K562 (cell line): Measurements from ENCODE around the gene WDR44. TPM values are rescaled to one million over a fixed set of nuclear protein-coding genes. Genes with fewer than 3 reads are reported as not detected.

Experiments
- CREM ChIP-seq: IDR thresholded peaks from 2 replicates; pipeline ENCODE4 v1.6.1; 2014; ENCODE audit warnings: antibody characterized with exemption, low read depth
- CSDE1 ChIP-seq, 2 experiments: fragments of 450-650 bp; IDR thresholded peaks; 2 replicates each; pipeline ENCODE4 v1.6.1; 2016; ENCODE audit warnings: mild to moderate bottlenecking in 1 of 2
- KDM5B ChIP-seq: fragments of 200-600 bp; sonication (generic); IDR thresholded peaks from 2 replicates; pipeline ENCODE4 v1.6.1; 2012; ENCODE audit warnings: low read depth, mild to moderate bottlenecking, moderate library complexity, low read length, control low read depth, inconsistent platforms; ENCODE audit not compliant: insufficient replicate concordance
- NFRKB ChIP-seq: fragments of 450-650 bp; IDR thresholded peaks from 2 replicates; pipeline ENCODE4 v1.6.1; 2016; ENCODE audit warnings: low read depth
- RBFOX2 ChIP-seq: fragments of 200-400 bp; formaldehyde crosslinking; IDR thresholded peaks from 2 replicates; pipeline ENCODE4 v1.6.1; 2017; ENCODE audit warnings: low read depth, mild to moderate bottlenecking, low read length, moderate library complexity
- RUNX1 ChIP-seq: sonication (generic); IDR thresholded peaks from 2 replicates; pipeline ENCODE4 v1.6.1; 2016; ENCODE audit warnings: antibody characterized with exemption, low read depth
- SIN3A ChIP-seq, 2 experiments: fragments of 150-350 bp in 1 of 2; IDR thresholded peaks; 2 replicates each; pipeline ENCODE4 v1.6.1; 2011 to 2016; ENCODE audit warnings: borderline replicate concordance in 2 of 2, low read depth in 2 of 2, low read length in 2 of 2, mild to moderate bottlenecking in 2 of 2, moderate library complexity in 2 of 2; ENCODE audit not compliant: control insufficient read depth in 1 of 2
- SP1 ChIP-seq: sonication (generic); formaldehyde crosslinking; IDR thresholded peaks from 2 replicates; pipeline ENCODE4 v1.8.1; 2022; ENCODE audit warnings: mild to moderate bottlenecking, missing genetic modification reagents
- ZNF780A ChIP-seq: fragments of 250-450 bp; sonication (Bioruptor Pico); IDR thresholded peaks from 2 replicates; pipeline ENCODE4 v1.5.0; 2021; ENCODE audit warnings: mild to moderate bottlenecking
- polyA plus RNA-seq, 8 experiments: library from polyadenylated mRNA; depleted of rRNA in 4 of 8; stranded (reverse) in 5 of 8; unstranded in 3 of 8; fragments of >200 nt; fragmentation: Nextera tagmentation in 2 of 8; fragmentation: Illumina TruSeq in 1 of 8; extraction: Ambion mirVana in 2 of 8; extraction: Trizol in 1 of 8; gene quantifications; 2 replicates each; pipeline versions ENCODE4 v1.2.1 to v1.2.3, GENCODE V29; 2011 to 2014; ENCODE audit warnings: inconsistent platforms in 1 of 8, missing spikeins in 1 of 8
- total RNA-seq, 7 experiments: library from RNA; depleted of rRNA in 6 of 7; stranded (reverse); fragments of >200 nt in 6 of 7; fragmentation: Illumina TruSeq in 2 of 7; extraction: Trizol in 2 of 7; gene quantifications; 2 replicates each; pipeline versions ENCODE4 v1.2.1 to v1.2.3, GENCODE V29; 2011 to 2021; ENCODE audit warnings: low replicate concordance in 1 of 7
- TF ChIP-seq, protein P1 (sequence below): fragments of 200-800 bp; sonication (Bioruptor generic); IDR thresholded peaks from 2 replicates; pipeline ENCODE4 v1.6.1; 2017; ENCODE audit warnings: missing genetic modification characterization, missing compliant biosample characterization
- TF ChIP-seq, protein P2 (sequence below), 2 experiments: fragments of 450-650 bp in 1 of 2; sonication (generic) in 1 of 2; formaldehyde crosslinking in 1 of 2; IDR thresholded peaks in 1 of 2; conservative IDR thresholded peaks in 1 of 2; 2 replicates each; pipeline versions ENCODE4 v1.6.1 to v1.8.1; 2016 to 2023; ENCODE audit warnings: mild to moderate bottlenecking in 2 of 2, moderate library complexity in 2 of 2, inconsistent platforms in 1 of 2, missing genetic modification reagents in 1 of 2
- TF ChIP-seq, protein P3 (sequence below), 2 experiments: fragments of 450-650 bp; formaldehyde crosslinking in 1 of 2; IDR thresholded peaks; 2 replicates each; pipeline versions ENCODE4 v1.4.0 to v1.6.1; 2014 to 2020; ENCODE audit warnings: mild to moderate bottlenecking in 2 of 2, borderline replicate concordance in 1 of 2, low read depth in 1 of 2
- TF ChIP-seq, protein P4 (sequence below), 2 experiments: fragments of 450-650 bp; IDR thresholded peaks; 2 replicates each; pipeline ENCODE4 v1.6.1; 2016

Gene WDR44
- total and polyA plus RNA-seq, 9 of the 15 experiments (the other 6 are each of a cell fraction or from before 2014, with no cell fraction given), result 5.6 to 20.0 (median 14.6) TPM

DNA sequence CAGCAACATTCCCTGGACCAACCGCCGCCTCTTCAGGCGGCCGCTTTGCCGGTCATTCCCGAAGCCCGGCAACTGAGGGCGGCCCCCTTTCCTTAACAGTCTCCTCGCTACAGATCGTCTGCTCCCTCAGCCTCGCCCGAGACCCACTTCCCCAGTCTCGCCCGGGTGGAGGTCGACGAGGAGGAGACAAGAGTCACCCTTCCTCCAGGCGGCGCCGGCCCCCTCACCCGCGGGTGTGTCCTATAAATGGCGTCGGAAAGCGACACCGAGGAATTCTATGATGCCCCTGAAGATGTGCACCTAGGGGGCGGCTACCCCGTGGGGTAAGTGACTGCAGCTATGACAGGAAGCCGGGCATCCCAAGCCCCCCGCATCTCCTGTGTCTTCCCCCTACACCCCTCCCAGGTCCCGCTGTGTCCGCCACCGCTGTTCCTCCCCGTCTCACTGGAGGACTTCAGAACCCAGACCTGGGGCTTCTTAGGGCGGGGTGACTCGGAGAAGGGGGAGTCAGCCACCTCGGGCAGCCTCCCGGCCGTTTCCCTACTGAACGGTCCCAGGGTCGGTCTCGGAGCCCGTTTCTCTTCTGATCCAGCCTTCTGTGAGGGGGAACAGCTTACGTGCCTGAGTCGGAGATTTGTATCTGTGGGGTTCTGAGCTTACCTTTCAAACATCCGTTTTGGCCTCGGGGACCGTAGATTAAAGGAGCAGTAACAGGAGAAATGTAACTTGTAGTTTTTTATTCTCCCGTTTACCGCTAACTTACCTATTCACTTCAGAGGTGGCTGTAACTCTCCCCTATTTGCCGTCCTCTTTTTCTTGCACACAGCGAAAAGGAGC lies 570 bp downstream of the WDR44 start (continued):
- TF ChIP-seq RUNX1, result no peak
- TF ChIP-seq, protein P1, sequence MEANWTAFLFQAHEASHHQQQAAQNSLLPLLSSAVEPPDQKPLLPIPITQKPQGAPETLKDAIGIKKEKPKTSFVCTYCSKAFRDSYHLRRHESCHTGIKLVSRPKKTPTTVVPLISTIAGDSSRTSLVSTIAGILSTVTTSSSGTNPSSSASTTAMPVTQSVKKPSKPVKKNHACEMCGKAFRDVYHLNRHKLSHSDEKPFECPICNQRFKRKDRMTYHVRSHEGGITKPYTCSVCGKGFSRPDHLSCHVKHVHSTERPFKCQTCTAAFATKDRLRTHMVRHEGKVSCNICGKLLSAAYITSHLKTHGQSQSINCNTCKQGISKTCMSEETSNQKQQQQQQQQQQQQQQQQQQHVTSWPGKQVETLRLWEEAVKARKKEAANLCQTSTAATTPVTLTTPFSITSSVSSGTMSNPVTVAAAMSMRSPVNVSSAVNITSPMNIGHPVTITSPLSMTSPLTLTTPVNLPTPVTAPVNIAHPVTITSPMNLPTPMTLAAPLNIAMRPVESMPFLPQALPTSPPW (CRISPR knock-in tag), result peak; percentile 58
- TF ChIP-seq RBFOX2, result peak; percentile 82
- TF ChIP-seq, protein P2, sequence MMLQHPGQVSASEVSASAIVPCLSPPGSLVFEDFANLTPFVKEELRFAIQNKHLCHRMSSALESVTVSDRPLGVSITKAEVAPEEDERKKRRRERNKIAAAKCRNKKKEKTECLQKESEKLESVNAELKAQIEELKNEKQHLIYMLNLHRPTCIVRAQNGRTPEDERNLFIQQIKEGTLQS (IDR thresholded peaks at IDR 0.05), result no peak
- TF ChIP-seq, protein P2 (CRISPR knock-in tag; conservative IDR thresholded peaks at IDR 0.05), result no peak
- TF ChIP-seq, protein P3, sequence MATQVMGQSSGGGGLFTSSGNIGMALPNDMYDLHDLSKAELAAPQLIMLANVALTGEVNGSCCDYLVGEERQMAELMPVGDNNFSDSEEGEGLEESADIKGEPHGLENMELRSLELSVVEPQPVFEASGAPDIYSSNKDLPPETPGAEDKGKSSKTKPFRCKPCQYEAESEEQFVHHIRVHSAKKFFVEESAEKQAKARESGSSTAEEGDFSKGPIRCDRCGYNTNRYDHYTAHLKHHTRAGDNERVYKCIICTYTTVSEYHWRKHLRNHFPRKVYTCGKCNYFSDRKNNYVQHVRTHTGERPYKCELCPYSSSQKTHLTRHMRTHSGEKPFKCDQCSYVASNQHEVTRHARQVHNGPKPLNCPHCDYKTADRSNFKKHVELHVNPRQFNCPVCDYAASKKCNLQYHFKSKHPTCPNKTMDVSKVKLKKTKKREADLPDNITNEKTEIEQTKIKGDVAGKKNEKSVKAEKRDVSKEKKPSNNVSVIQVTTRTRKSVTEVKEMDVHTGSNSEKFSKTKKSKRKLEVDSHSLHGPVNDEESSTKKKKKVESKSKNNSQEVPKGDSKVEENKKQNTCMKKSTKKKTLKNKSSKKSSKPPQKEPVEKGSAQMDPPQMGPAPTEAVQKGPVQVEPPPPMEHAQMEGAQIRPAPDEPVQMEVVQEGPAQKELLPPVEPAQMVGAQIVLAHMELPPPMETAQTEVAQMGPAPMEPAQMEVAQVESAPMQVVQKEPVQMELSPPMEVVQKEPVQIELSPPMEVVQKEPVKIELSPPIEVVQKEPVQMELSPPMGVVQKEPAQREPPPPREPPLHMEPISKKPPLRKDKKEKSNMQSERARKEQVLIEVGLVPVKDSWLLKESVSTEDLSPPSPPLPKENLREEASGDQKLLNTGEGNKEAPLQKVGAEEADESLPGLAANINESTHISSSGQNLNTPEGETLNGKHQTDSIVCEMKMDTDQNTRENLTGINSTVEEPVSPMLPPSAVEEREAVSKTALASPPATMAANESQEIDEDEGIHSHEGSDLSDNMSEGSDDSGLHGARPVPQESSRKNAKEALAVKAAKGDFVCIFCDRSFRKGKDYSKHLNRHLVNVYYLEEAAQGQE (IDR thresholded peaks at IDR 0.05; ENCODE audit: borderline replicate concordance), result no peak
- TF ChIP-seq, protein P3 (CRISPR knock-in tag; IDR thresholded peaks at IDR 0.05; ENCODE audit: low read depth), result peak; percentile 36; the same call in 1 of the 2 replicates
- TF ChIP-seq, protein P4, sequence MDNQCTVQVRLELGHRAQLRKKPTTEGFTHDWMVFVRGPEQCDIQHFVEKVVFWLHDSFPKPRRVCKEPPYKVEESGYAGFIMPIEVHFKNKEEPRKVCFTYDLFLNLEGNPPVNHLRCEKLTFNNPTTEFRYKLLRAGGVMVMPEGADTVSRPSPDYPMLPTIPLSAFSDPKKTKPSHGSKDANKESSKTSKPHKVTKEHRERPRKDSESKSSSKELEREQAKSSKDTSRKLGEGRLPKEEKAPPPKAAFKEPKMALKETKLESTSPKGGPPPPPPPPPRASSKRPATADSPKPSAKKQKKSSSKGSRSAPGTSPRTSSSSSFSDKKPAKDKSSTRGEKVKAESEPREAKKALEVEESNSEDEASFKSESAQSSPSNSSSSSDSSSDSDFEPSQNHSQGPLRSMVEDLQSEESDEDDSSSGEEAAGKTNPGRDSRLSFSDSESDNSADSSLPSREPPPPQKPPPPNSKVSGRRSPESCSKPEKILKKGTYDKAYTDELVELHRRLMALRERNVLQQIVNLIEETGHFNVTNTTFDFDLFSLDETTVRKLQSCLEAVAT (IDR thresholded peaks at IDR 0.05), result peak in 1 of 2 experiments; percentile 35; a peak in 1 of 4 replicates
- TF ChIP-seq ZNF780A, result no peak
- no peak for TF ChIP-seq CSDE1 (IDR thresholded peaks at IDR 0.05)
- peak in 1 of 2 experiments; percentile 35; a peak in 1 of 4 replicates for TF ChIP-seq SIN3A (IDR thresholded peaks at IDR 0.05; ENCODE audit: borderline replicate concordance in 2 of 2, control insufficient read depth in 1 of 2, low read depth in 2 of 2, low read length in 2 of 2)
- peak; percentile 3; the same call in 1 of the 2 replicates for TF ChIP-seq SP1 (CRISPR knock-in tag)
- peak; percentile 0 for TF ChIP-seq KDM5B
- no peak for TF ChIP-seq CREM
- 0 out of 2 replicates have a peak, but pooled peaks have one; percentile 64 for TF ChIP-seq NFRKB
